ENCODE measurements around the gene WDR5.

DNA sequence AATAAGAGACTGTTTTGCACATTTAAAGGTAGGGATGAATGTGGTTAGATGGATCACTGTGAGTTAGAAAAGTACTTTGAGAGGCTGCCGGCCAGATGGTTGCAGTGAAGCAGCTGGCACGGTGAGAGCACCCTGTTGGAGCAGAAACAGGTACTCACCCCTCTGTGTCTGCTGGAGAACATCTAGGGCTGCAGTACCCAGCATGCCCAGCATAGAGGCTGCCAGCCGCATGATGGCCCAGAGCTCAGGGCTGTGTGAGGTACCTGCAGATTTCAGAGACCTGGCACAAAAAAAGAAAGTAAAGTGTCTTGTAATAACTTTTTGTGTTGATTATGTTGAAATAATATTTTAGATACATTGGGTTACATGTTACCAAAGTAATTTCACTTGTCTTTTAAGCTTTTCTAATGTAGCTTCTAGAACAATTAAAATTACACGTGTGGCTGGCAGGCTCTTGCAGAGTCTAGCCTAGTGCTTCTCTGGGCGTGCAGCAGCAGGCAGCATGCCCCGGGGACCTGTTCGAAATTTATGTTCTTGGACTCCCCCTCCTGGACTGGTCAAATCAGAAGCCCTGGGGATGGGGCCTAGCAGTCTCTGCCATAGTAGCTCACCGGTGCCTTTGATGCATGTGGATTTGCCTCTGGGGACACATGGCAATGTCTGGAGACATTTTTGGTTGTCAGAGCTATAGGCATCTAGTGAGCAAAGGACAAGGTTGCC lies 11.1 kb downstream of the WDR5 start:
- TF ChIP-seq BHLHE40 (IDR thresholded peaks at IDR 0.05; ENCODE audit: low read depth, low read length) (no peak), PHF8 (IDR thresholded peaks at IDR 0.05; ENCODE audit: borderline replicate concordance, low read depth) (no peak), ZNF302 (CRISPR knock-in tag; IDR thresholded peaks at IDR 0.05) (no peak), MAFK (IDR thresholded peaks at IDR 0.05; ENCODE audit: partially characterized antibody) (no peak), CBX8 (IDR thresholded peaks at IDR 0.05) (no peak)
- TF ChIP-seq, protein P1, sequence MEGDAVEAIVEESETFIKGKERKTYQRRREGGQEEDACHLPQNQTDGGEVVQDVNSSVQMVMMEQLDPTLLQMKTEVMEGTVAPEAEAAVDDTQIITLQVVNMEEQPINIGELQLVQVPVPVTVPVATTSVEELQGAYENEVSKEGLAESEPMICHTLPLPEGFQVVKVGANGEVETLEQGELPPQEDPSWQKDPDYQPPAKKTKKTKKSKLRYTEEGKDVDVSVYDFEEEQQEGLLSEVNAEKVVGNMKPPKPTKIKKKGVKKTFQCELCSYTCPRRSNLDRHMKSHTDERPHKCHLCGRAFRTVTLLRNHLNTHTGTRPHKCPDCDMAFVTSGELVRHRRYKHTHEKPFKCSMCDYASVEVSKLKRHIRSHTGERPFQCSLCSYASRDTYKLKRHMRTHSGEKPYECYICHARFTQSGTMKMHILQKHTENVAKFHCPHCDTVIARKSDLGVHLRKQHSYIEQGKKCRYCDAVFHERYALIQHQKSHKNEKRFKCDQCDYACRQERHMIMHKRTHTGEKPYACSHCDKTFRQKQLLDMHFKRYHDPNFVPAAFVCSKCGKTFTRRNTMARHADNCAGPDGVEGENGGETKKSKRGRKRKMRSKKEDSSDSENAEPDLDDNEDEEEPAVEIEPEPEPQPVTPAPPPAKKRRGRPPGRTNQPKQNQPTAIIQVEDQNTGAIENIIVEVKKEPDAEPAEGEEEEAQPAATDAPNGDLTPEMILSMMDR (IDR thresholded peaks at IDR 0.05), result no peak

Measured in A549 (cell line).